Naive thymus-derived CD4-positive, alpha-beta T cell (primary cell): ENCODE results near the gene JAG2. TPM values are rescaled to one million over a fixed set of nuclear protein-coding genes. Genes with fewer than 3 reads are reported as not detected.

Source experiments
- ATAC-seq: fragments of 150-1000 bp; cut with Tn5 transposase; 2 replicates; pipeline ENCODE4 v1.10.0; 2021; ENCODE audit warnings: mild to moderate bottlenecking, moderate library complexity
- CTCF ChIA-PET: fragments of 350-600 bp; sonication (Branson Sonifier 250); formaldehyde crosslinking; loops from one replicate; lab custom pipeline; 2021; ENCODE audit warnings: antibody characterized with exemption; lab: Charles Lee
- POLR2A ChIA-PET: fragments of 350-600 bp; sonication (Branson Sonifier 250); formaldehyde crosslinking; loops from one replicate; lab custom pipeline; 2021; ENCODE audit warnings: antibody characterized with exemption, inconsistent platforms; lab: Charles Lee
- DNase-seq, 9 donors: peaks; one replicate each; pipeline versions ENCODE4 v3.0.0 to v3.0.0-alpha.2; 2020 to 2022; ENCODE audit warnings: mixed read lengths in 1 of 9
- H3K27ac ChIP-seq: one replicate; pipeline ENCODE4 v1.7.0; 2013; ENCODE audit warnings: mild to moderate bottlenecking, low read depth, low read length, moderate library complexity
- H3K27me3 ChIP-seq, 2 donors: one replicate each; pipeline ENCODE4 v1.7.0; 2013; ENCODE audit warnings: low read length in 2 of 2, mild to moderate bottlenecking in 2 of 2, moderate library complexity in 2 of 2; ENCODE audit not compliant: control insufficient read depth in 2 of 2, insufficient read depth in 2 of 2
- H3K36me3 ChIP-seq, 3 experiments: 1 replicate in 2 of 3; 2 replicates in 1 of 3; pipeline ENCODE4 v1.7.0; 2013; ENCODE audit warnings: low read length in 3 of 3, mild to moderate bottlenecking in 3 of 3, moderate library complexity in 1 of 3; ENCODE audit not compliant: insufficient read depth in 3 of 3, control insufficient read depth in 2 of 3
- H3K4me1 ChIP-seq, 2 donors: one replicate each; pipeline ENCODE4 v1.7.0; 2013; ENCODE audit warnings: low read length in 2 of 2, mild to moderate bottlenecking in 2 of 2, moderate library complexity in 1 of 2; ENCODE audit not compliant: control insufficient read depth in 2 of 2, insufficient read depth in 2 of 2
- H3K4me3 ChIP-seq: 2 replicates; pipeline ENCODE4 v1.7.0; 2013; ENCODE audit warnings: mild to moderate bottlenecking, low read length
- H3K9me3 ChIP-seq, 3 experiments: 1 replicate in 2 of 3; 2 replicates in 1 of 3; pipeline ENCODE4 v1.7.0; 2013; ENCODE audit warnings: low read length in 3 of 3; ENCODE audit not compliant: control insufficient read depth in 2 of 3
- H3K27ac Mint-ChIP-seq, 9 donors: one replicate each; pipeline ENCODE4 v1.8.0; 2020 to 2022; ENCODE audit warnings: mixed read lengths in 9 of 9, mild to moderate bottlenecking in 8 of 9, moderate library complexity in 5 of 9, inconsistent platforms in 2 of 9
- H3K27me3 Mint-ChIP-seq, 5 donors: one replicate each; pipeline ENCODE4 v1.8.0; 2021 to 2022; ENCODE audit warnings: mixed read lengths in 5 of 5, mild to moderate bottlenecking in 1 of 5
- H3K36me3 Mint-ChIP-seq, 5 donors: one replicate each; pipeline ENCODE4 v1.8.0; 2020 to 2022; ENCODE audit warnings: mixed read lengths in 5 of 5, mild to moderate bottlenecking in 3 of 5, inconsistent platforms in 1 of 5
- H3K4me1 Mint-ChIP-seq, 7 donors: one replicate each; pipeline ENCODE4 v1.8.0; 2020 to 2022; ENCODE audit warnings: mixed read lengths in 7 of 7, mild to moderate bottlenecking in 3 of 7, inconsistent platforms in 1 of 7
- H3K4me3 Mint-ChIP-seq, 10 donors: one replicate each; pipeline ENCODE4 v1.8.0; 2020 to 2022; ENCODE audit warnings: mild to moderate bottlenecking in 10 of 10, mixed read lengths in 10 of 10, moderate library complexity in 6 of 10, inconsistent platforms in 2 of 10
- H3K9me3 Mint-ChIP-seq, 11 donors: one replicate each; pipeline ENCODE4 v1.8.0; 2020 to 2022; ENCODE audit warnings: mixed read lengths in 11 of 11, mild to moderate bottlenecking in 4 of 11, inconsistent platforms in 1 of 11, moderate library complexity in 1 of 11
- intact Hi-C, 2 donors: fragments of 100-400 bp; cut with micrococcal nuclease; formaldehyde crosslinking; loops; one replicate each; pipeline ENCODE4 v1.15.1; 2023
- polyA plus RNA-seq, 2 donors: library from polyadenylated mRNA; unstranded; fragments of 300-500 nt; fragmentation: Illumina TruSeq; gene quantifications; one replicate each; pipeline ENCODE4 v1.2.3, GENCODE V29; 2021
- total RNA-seq, 6 experiments: library from RNA in 5 of 6; stranded (reverse) in 5 of 6; gene quantifications; 1 replicate in 5 of 6; 2 replicates in 1 of 6; pipeline ENCODE4 v1.2.3 and lab custom pipeline; 2021 to 2026

JAG2 gene
- total and polyA plus RNA-seq, 7 experiments from 2014 or later, result 0.21 to 5.7 (median 1.3) TPM; not detected in 1

- H3K4me3 Mint-ChIP-seq, result peak overlapping the region in 1 of 10 donors; percentile 14
- H3K27ac ChIP-seq, result no peak overlapping the region
- H3K9me3 Mint-ChIP-seq, result no peaks in the 10 kb centered on the region
- ChIA-PET POLR2A (no interaction called here), CTCF (no interaction called here)
- H3K4me3 ChIP-seq, result no peak overlapping the region
- H3K9me3 ChIP-seq, result no peaks in the 10 kb centered on the region
- ATAC-seq, result no peak
- H3K36me3 Mint-ChIP-seq, result no peaks in the 10 kb centered on the region
- H3K27ac Mint-ChIP-seq, result no peak overlapping the region
- no peaks in the 10 kb centered on the region for H3K36me3 ChIP-seq
- peaks cover 0 to 22% (median 19%) of the 10 kb centered on the region in 7 donors for H3K4me1 Mint-ChIP-seq
- H3K27me3 ChIP-seq, result no peaks in the 10 kb centered on the region
- DNase-seq, result no peak
- intact Hi-C loops, result no loop called here
- peaks cover 0 to 4% (median 0%) of the 10 kb centered on the region in 5 donors for H3K27me3 Mint-ChIP-seq
- peaks cover 10 to 18% of the 10 kb centered on the region in 2 donors for H3K4me1 ChIP-seq
Observed at GRCh38 chr14:105177082-105177481, 8.5 kb upstream of the JAG2 start.

- Mint-ChIP-seq H3K4me3 (peak overlapping the region in 1 of 10 donors; percentile 14), H3K27me3 (peaks cover 0 to 7% (median 0%) of the 10 kb centered on the region in 5 donors), H3K36me3 (no peaks in the 10 kb centered on the region), H3K4me1 (peaks cover 6 to 24% (median 18%) of the 10 kb centered on the region in 7 donors), H3K27ac (no peak overlapping the region), H3K9me3 (no peaks in the 10 kb centered on the region)
- Histone ChIP-seq H3K4me1 (peaks cover 10 to 12% of the 10 kb centered on the region in 2 donors), H3K27ac (no peak overlapping the region), H3K4me3 (no peak overlapping the region), H3K36me3 (no peaks in the 10 kb centered on the region), H3K27me3 (no peaks in the 10 kb centered on the region), H3K9me3 (no peaks in the 10 kb centered on the region)
- DNase-seq, result no peak
- intact Hi-C loops, result no loop called here
- ATAC-seq, result no peak
- CTCF ChIA-PET, result no interaction called here
- POLR2A ChIA-PET, result no interaction called here
Observed at GRCh38 chr14:105176513-105176912, 7.9 kb upstream of the JAG2 start.

GRCh38 chr14:105173901-105174894 is 5.6 kb upstream of the JAG2 start:
- intact Hi-C loops, result no loop called here
- Histone ChIP-seq H3K36me3 (no peaks in the 10 kb centered on the region), H3K4me3 (no peak overlapping the region), H3K9me3 (no peaks in the 10 kb centered on the region), H3K4me1 (peaks cover 12 to 19% of the 10 kb centered on the region in 2 donors), H3K27me3 (peaks cover 0 to 5% of the 10 kb centered on the region in 2 donors), H3K27ac (no peak overlapping the region)
- Mint-ChIP-seq H3K4me3 (peak overlapping the region in 4 of 10 donors; percentile 6 to 62 (median 50)), H3K27ac (peak overlapping the region in 2 of 9 donors; percentile 20 to 42), H3K9me3 (no peaks in the 10 kb centered on the region), H3K4me1 (peaks cover 10 to 24% (median 14%) of the 10 kb centered on the region in 7 donors), H3K36me3 (no peaks in the 10 kb centered on the region), H3K27me3 (peaks cover 0 to 14% (median 7%) of the 10 kb centered on the region in 5 donors)
- POLR2A ChIA-PET, result no interaction called here
- ATAC-seq (peak; percentile 60), DNase-seq (peak in 1 of 9 donors; percentile 54)
- CTCF ChIA-PET, result interaction anchor here (0.7 kb wide), 1 partner anchor 15 kb away, joined by 5 read pairs; no protein-coding TSS in a partner anchor

- ChIA-PET CTCF (interaction anchor here (0.6 kb wide), 1 partner anchor 13 kb away, joined by 3 read pairs; no protein-coding TSS in a partner anchor), POLR2A (interaction anchor here (1.5 kb wide), 1 partner anchor 8 kb away, joined by 8 read pairs; the partner anchor contains the start of gene NUDT14)
- Histone ChIP-seq H3K4me3 (no peak overlapping the region), H3K9me3 (no peaks in the 10 kb centered on the region), H3K27me3 (peaks cover 0 to 6% of the 10 kb centered on the region in 2 donors), H3K36me3 (no peaks in the 10 kb centered on the region), H3K27ac (no peak overlapping the region), H3K4me1 (peaks cover 12 to 21% of the 10 kb centered on the region in 2 donors)
- Mint-ChIP-seq H3K27ac (no peak overlapping the region), H3K4me3 (no peak overlapping the region), H3K9me3 (no peaks in the 10 kb centered on the region), H3K36me3 (no peaks in the 10 kb centered on the region), H3K4me1 (peaks cover 10 to 24% (median 14%) of the 10 kb centered on the region in 7 donors), H3K27me3 (peaks cover 0 to 15% (median 7%) of the 10 kb centered on the region in 5 donors)
- ATAC-seq, result no peak
- intact Hi-C loops, result no loop called here
- no peak for DNase-seq
Observed at GRCh38 chr14:105173145-105173544, 4.6 kb upstream of the JAG2 start.

- Mint-ChIP-seq H3K4me1 (peaks cover 10 to 24% (median 14%) of the 10 kb centered on the region in 7 donors), H3K27ac (no peak overlapping the region), H3K36me3 (no peaks in the 10 kb centered on the region), H3K9me3 (no peaks in the 10 kb centered on the region), H3K27me3 (peaks cover 0 to 15% (median 7%) of the 10 kb centered on the region in 5 donors), H3K4me3 (no peak overlapping the region)
- Histone ChIP-seq H3K27me3 (peaks cover 0 to 6% of the 10 kb centered on the region in 2 donors), H3K4me3 (no peak overlapping the region), H3K4me1 (peaks cover 12 to 21% of the 10 kb centered on the region in 2 donors), H3K27ac (no peak overlapping the region), H3K9me3 (no peaks in the 10 kb centered on the region), H3K36me3 (no peaks in the 10 kb centered on the region)
- DNase-seq (no peak), ATAC-seq (no peak)
- ChIA-PET POLR2A (interaction anchor here (1.5 kb wide), 1 partner anchor 9 kb away, joined by 8 read pairs; the partner anchor contains the start of gene NUDT14), CTCF (interaction anchor here (0.6 kb wide), 1 partner anchor 12 kb away, joined by 3 read pairs; no protein-coding TSS in a partner anchor)
- intact Hi-C loops, result no loop called here
Observed at GRCh38 chr14:105172476-105172875, 3.9 kb upstream of the JAG2 start.

GRCh38 chr14:105171004-105171673 is 2.6 kb upstream of the JAG2 start:
- ATAC-seq, result no peak
- Histone ChIP-seq H3K27me3 (peaks cover 0 to 6% of the 10 kb centered on the region in 2 donors), H3K4me1 (peaks cover 12 to 21% of the 10 kb centered on the region in 2 donors), H3K36me3 (no peaks in the 10 kb centered on the region), H3K27ac (no peak overlapping the region), H3K9me3 (no peaks in the 10 kb centered on the region), H3K4me3 (no peak overlapping the region)
- ChIA-PET POLR2A (no interaction called here), CTCF (interaction anchor here (1.2 kb wide), 1 partner anchor 24 kb away, joined by 4 read pairs; no protein-coding TSS in a partner anchor)
- H3K4me1 Mint-ChIP-seq, result peaks cover 10 to 23% (median 15%) of the 10 kb centered on the region in 7 donors
- intact Hi-C loops, result no loop called here
- no peak overlapping the region for H3K27ac Mint-ChIP-seq
- peak overlapping the region in 1 of 10 donors; percentile 47 for H3K4me3 Mint-ChIP-seq
- H3K9me3 Mint-ChIP-seq, result no peaks in the 10 kb centered on the region
- no peak for DNase-seq
- H3K27me3 Mint-ChIP-seq, result peaks cover 0 to 23% (median 15%) of the 10 kb centered on the region in 5 donors
- H3K36me3 Mint-ChIP-seq, result no peaks in the 10 kb centered on the region
